GM12801 (cell line): Measurements from ENCODE around the gene OXCT1.

Experiments used
- TF ChIP-seq, protein P1 (sequence below): IDR thresholded peaks from one replicate; pipeline ENCODE4 v1.5.1; 2011; ENCODE audit warnings: control low read depth; ENCODE audit not compliant: insufficient read length; ENCODE audit errors: extremely low read depth

OXCT1 gene

GRCh38 chr5:41871852-41872251 lies 1.6 kb upstream of the OXCT1 start:
- TF ChIP-seq, protein P1, sequence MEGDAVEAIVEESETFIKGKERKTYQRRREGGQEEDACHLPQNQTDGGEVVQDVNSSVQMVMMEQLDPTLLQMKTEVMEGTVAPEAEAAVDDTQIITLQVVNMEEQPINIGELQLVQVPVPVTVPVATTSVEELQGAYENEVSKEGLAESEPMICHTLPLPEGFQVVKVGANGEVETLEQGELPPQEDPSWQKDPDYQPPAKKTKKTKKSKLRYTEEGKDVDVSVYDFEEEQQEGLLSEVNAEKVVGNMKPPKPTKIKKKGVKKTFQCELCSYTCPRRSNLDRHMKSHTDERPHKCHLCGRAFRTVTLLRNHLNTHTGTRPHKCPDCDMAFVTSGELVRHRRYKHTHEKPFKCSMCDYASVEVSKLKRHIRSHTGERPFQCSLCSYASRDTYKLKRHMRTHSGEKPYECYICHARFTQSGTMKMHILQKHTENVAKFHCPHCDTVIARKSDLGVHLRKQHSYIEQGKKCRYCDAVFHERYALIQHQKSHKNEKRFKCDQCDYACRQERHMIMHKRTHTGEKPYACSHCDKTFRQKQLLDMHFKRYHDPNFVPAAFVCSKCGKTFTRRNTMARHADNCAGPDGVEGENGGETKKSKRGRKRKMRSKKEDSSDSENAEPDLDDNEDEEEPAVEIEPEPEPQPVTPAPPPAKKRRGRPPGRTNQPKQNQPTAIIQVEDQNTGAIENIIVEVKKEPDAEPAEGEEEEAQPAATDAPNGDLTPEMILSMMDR, result no peak

GRCh38 chr5:41870627-41871048 lies 413 bp upstream of the OXCT1 start:
- TF ChIP-seq, protein P1, result no peak

GRCh38 chr5:41869151-41869723 lies 988 bp downstream of the OXCT1 start:
- TF ChIP-seq, protein P1, result no peak

DNA sequence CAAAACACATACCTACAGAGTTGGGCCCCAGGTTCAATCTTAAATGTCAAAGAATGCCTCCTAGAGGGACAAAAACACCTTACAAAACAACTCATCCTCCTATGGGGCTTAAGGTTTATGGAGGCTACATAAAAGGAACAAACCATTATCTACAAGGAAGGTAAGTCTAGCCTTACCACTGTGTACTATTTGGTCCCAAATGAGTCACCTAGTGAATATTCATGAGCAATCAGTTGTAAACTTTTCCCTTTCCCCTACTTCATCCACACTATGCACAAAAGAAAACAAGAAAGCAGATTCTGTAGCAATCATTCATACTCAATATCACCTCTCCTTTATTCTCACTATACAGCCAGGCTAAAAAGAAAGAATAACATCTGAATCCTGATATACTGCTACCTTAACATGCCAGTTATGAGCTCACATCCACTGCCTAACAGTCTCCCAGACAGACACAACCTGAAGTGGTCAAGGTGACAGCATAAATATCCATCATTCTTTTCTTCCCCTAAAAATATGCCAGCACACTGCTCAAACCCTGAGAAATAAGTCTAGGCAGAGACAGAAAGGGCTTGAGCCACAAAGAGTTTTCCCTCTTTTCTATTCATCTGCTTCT lies 6.2 kb downstream of the OXCT1 start:
- TF ChIP-seq, protein P1, result no peak

DNA sequence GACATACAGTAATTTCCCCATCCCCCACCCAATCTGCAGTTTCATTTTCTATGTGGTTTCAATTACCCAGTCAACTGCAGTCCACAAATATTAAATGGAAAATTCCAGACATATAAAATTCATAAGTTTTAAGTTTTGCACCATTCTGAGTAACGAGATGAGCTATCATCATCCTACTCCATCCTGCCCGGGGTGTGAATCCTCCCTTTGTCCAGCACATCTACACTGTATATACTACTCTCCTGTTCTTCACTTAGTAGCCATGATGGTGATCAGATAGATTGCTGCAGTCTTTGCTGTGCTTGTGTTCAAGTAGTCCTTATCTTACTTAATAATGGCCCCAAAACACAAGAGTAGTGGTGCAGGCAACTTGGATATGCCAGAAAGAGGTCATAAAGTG lies 11.3 kb downstream of the OXCT1 start:
- TF ChIP-seq, protein P1, result no peak

DNA sequence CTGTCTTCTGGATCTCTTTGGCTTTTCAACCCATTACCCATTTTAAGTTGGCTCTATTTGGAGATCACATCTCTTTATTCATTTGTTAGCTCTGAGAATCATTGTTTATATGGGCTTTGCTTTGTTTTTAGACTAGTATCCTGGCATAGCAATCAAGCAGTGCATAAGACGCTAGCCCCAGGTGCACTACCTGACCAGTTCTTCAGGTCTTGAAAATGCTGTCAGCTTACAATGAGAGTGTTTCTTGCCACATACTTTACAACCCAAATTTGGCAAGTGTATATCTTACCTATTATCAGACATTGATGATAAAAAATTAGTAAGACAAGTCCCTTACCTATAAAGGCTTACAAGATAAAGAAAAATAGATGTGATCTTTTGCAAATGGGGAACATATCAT lies 12.2 kb downstream of the OXCT1 start:
- TF ChIP-seq, protein P1, result no peak

- TF ChIP-seq, protein P1, result no peak
Measured at GRCh38 chr5:41856644-41857491, 13.4 kb downstream of the OXCT1 start.
